Ectodermal cell (in vitro differentiated cells): Measurements from ENCODE around the gene MBTPS1.

Source experiments
- H3K27ac ChIP-seq: 2 replicates; pipeline ENCODE4 v1.7.0; 2013; ENCODE audit warnings: mild to moderate bottlenecking, low read depth, low read length; ENCODE audit not compliant: insufficient read depth, poor library complexity, severe bottlenecking
- H3K27me3 ChIP-seq: 2 replicates; pipeline ENCODE4 v1.7.0; 2013; ENCODE audit warnings: mild to moderate bottlenecking, low read length; ENCODE audit not compliant: insufficient read depth, control insufficient read depth, poor library complexity, severe bottlenecking
- H3K36me3 ChIP-seq: one replicate; pipeline ENCODE4 v1.7.0; 2013; ENCODE audit warnings: low read length; ENCODE audit not compliant: control insufficient read depth, insufficient read depth
- H3K4me1 ChIP-seq: one replicate; pipeline ENCODE4 v1.7.0; 2013; ENCODE audit warnings: low read length; ENCODE audit not compliant: control insufficient read depth, insufficient read depth
- H3K4me3 ChIP-seq: 2 replicates; pipeline ENCODE4 v1.7.0; 2013; ENCODE audit warnings: low read depth, low read length, control low read depth; ENCODE audit not compliant: insufficient read depth
- H3K9me3 ChIP-seq: 2 replicates; pipeline ENCODE4 v1.7.0; 2013; ENCODE audit warnings: mild to moderate bottlenecking, low read length, moderate library complexity; ENCODE audit not compliant: control insufficient read depth
- WGBS, 2 experiments: methylation state at CpG; one replicate each; pipeline ENCODE4 v1.1.7; 2013; ENCODE audit warnings: missing lambda C conversion rate in 2 of 2; 5-methylcytosine and 5-hydroxymethylcytosine counted together

The MBTPS1 gene

GRCh38 chr16:84047626-84048025 is 69.1 kb downstream of the MBTPS1 start:
- Histone ChIP-seq H3K36me3 (no peaks in the 10 kb centered on the region), H3K9me3 (no peaks in the 10 kb centered on the region), H3K4me1 (peaks cover 25% of the 10 kb centered on the region), H3K27me3 (no peaks in the 10 kb centered on the region), H3K4me3 (no peak overlapping the region), H3K27ac (no peak overlapping the region)
- 88 to 90% methylated on average over 6 of the region's 6 CpGs for WGBS, 2 experiments

- no peaks in the 10 kb centered on the region for H3K27me3 ChIP-seq
- 92 to 95% methylated on average over 6 of the region's 6 CpGs for WGBS, 2 experiments
- no peak overlapping the region for H3K4me3 ChIP-seq
- no peaks in the 10 kb centered on the region for H3K9me3 ChIP-seq
- H3K27ac ChIP-seq: no peak overlapping the region
- H3K36me3 ChIP-seq: no peaks in the 10 kb centered on the region
- H3K4me1 ChIP-seq: peaks cover 30% of the 10 kb centered on the region
These were observed 69.5 kb downstream of the MBTPS1 start for GRCh38 chr16:84047206-84047605.

GRCh38 chr16:84045818-84046470 is 70.8 kb downstream of the MBTPS1 start:
- H3K27me3 ChIP-seq: no peaks in the 10 kb centered on the region
- peaks cover 36% of the 10 kb centered on the region for H3K4me1 ChIP-seq
- no peaks in the 10 kb centered on the region for H3K36me3 ChIP-seq
- no peak overlapping the region for H3K4me3 ChIP-seq
- no peaks in the 10 kb centered on the region for H3K9me3 ChIP-seq
- no peak overlapping the region for H3K27ac ChIP-seq
- WGBS, 2 experiments: 95% methylated on average over 19 of the region's 19 CpGs

- peaks cover 36% of the 10 kb centered on the region for H3K4me1 ChIP-seq
- no peaks in the 10 kb centered on the region for H3K36me3 ChIP-seq
- no peak overlapping the region for H3K27ac ChIP-seq
- no peaks in the 10 kb centered on the region for H3K27me3 ChIP-seq
- H3K4me3 ChIP-seq: no peak overlapping the region
- H3K9me3 ChIP-seq: no peaks in the 10 kb centered on the region
- WGBS, 2 experiments: 71 to 75% methylated on average over 36 of the region's 36 CpGs
These were observed 71.5 kb downstream of the MBTPS1 start for GRCh38 chr16:84045001-84045817.

GRCh38 chr16:84044118-84044488 is 72.6 kb downstream of the MBTPS1 start:
- Histone ChIP-seq H3K4me3 (no peak overlapping the region), H3K27ac (no peak overlapping the region), H3K9me3 (no peaks in the 10 kb centered on the region), H3K36me3 (no peaks in the 10 kb centered on the region), H3K4me1 (peaks cover 41% of the 10 kb centered on the region), H3K27me3 (no peaks in the 10 kb centered on the region)
- WGBS, 2 experiments: 49 to 52% methylated on average over 5 of the region's 5 CpGs

GRCh38 chr16:84043486-84044117 is 73.1 kb downstream of the MBTPS1 start:
- H3K27ac ChIP-seq: no peak overlapping the region
- H3K9me3 ChIP-seq: no peaks in the 10 kb centered on the region
- 33 to 35% methylated on average over 18 of the region's 18 CpGs for WGBS, 2 experiments
- no peak overlapping the region for H3K4me3 ChIP-seq
- no peaks in the 10 kb centered on the region for H3K36me3 ChIP-seq
- H3K27me3 ChIP-seq: no peaks in the 10 kb centered on the region
- peaks cover 41% of the 10 kb centered on the region for H3K4me1 ChIP-seq

- Histone ChIP-seq H3K4me3 (no peak overlapping the region), H3K27ac (no peak overlapping the region), H3K9me3 (no peaks in the 10 kb centered on the region), H3K4me1 (peaks cover 41% of the 10 kb centered on the region), H3K27me3 (no peaks in the 10 kb centered on the region), H3K36me3 (no peaks in the 10 kb centered on the region)
- 63% methylated on average over 22 of the region's 22 CpGs for WGBS, 2 experiments
These were observed 73.8 kb downstream of the MBTPS1 start for GRCh38 chr16:84042879-84043485.

GRCh38 chr16:84042308-84042878 is 74.3 kb downstream of the MBTPS1 start, which contains the start of gene SLC38A8:
SLC38A8 (minus strand) TSS chr16:84042795; CDS start chr16:84042157, 638 bp downstream.
- 72 to 78% methylated on average over 9 of the region's 9 CpGs for WGBS, 2 experiments
- Histone ChIP-seq H3K4me1 (peaks cover 41% of the 10 kb centered on the region), H3K4me3 (no peak within 1 kb of the TSS), H3K36me3 (no peaks in the 10 kb centered on the region), H3K27ac (no peak within 1 kb of the TSS), H3K9me3 (no peaks in the 10 kb centered on the region), H3K27me3 (no peaks in the 10 kb centered on the region)

GRCh38 chr16:84041881-84042280 is 74.9 kb downstream of the MBTPS1 start:
- H3K27ac ChIP-seq: no peak overlapping the region
- no peaks in the 10 kb centered on the region for H3K9me3 ChIP-seq
- no peaks in the 10 kb centered on the region for H3K27me3 ChIP-seq
- H3K4me3 ChIP-seq: no peak overlapping the region
- peaks cover 41% of the 10 kb centered on the region for H3K4me1 ChIP-seq
- WGBS, 2 experiments: 91 to 92% methylated on average over 17 of the region's 17 CpGs
- no peaks in the 10 kb centered on the region for H3K36me3 ChIP-seq
